Measurements from ENCODE around the gene NCR2.
"Not testable (repeated sequence)": the region's sequence is repeated elsewhere in the genome, so short reads cannot be mapped to it uniquely, and the experiment has no call there.

The NCR2 gene, protein sequence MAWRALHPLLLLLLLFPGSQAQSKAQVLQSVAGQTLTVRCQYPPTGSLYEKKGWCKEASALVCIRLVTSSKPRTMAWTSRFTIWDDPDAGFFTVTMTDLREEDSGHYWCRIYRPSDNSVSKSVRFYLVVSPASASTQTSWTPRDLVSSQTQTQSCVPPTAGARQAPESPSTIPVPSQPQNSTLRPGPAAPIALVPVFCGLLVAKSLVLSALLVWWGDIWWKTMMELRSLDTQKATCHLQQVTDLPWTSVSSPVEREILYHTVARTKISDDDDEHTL

DNA sequence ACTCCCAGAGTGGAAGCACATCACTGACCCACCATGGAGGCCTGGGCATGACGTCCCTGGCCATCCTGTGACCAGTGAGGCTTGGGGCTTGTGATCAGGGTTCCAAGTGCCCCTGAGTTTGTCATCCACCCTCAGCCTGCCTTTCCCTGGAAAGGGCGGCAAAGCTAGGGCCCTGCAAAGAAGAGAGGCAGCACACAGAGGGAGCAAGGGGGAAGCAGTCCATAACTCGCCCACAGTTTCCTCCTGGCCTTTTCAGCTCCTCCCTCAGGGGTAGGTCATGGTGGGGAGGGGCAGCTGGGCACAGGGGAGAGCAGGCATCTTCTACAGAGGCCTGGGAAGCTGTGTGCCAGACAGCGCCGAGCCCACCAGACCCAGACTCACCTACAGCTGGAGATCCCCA lies at the start of gene NCR2:
NCR2 (plus strand) TSS at position 313 of the 400 bp plus-strand sequence. CDS start 269 bp downstream, outside the sequence.
- DNase-seq, result no peak

DNA sequence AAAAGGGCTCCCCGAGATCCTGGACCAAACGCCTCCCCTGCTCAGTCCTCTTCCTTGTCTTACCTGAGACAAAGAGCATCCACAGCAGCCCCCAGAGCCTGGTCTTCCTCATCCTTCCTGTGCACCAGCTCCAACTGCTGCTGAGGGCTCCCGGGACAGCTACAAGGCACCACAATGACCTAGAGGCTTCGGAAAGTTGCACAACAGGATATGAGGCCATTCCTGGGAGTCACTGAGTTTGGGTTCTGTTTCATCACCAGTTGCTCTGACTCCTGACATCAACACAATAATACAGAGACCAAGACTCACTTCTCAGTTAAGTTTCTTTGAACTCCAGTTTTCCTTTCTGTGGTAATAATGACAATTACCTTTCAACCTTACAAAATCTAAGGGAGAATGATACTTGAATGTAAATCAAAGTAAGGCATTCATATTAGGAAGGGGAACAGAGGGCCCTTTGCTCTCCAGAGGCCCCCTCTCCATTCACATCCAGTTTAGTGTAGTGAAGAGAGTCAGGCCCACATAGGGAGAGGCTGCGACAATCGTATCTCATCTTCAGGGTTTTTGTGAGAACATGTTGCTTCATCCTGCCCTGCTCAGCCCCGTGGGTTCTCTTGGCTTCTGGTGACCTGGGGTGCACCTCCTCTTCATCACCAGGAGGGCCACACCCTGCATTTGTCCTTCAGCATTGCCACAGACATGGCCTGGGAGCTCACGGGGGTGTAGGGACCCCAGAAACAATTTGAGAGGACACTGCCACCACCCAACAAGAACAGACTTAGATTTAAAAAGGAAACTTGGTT lies 48.7 kb upstream of the NCR2 start, which contains the start of gene TREM1:
TREM1 (minus strand) TSS at position 139 of the 803 bp plus-strand sequence; CDS start at position 112, 27 bp downstream.
- no peak for DNase-seq

DNA sequence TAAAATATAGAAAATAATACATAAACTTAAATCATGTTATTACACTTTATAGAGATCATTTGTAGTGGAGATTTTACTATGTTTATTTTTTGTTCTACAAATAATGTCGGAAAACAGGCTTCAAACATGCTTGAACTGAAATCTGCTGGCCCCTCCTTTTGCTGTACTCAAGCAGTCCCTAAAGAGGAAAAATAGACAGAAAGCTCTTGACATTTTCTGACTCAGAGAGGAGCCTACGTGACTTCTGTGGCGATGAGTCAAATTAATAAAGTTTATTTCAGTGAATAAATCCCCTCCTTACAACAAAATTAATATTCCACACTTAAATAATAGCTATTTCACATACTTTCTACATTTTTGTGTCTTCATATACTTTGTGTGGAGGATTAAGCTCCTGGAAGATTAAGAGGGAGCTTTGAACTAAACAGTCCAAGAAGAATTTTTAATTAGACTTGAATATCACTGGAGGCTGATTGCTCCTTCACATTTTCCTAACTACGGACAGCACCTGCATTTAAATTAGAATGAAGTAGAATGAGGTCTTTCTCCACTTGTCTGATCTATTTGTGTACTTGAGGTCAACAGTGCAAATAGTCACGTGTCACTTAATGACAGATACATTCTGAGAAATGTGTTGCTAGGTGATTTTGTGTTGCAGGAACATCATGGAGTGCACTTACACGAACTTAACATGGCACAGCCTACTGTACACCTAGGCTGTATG lies 47.2 kb upstream of the NCR2 start:
- peak; percentile 65 for DNase-seq

DNA sequence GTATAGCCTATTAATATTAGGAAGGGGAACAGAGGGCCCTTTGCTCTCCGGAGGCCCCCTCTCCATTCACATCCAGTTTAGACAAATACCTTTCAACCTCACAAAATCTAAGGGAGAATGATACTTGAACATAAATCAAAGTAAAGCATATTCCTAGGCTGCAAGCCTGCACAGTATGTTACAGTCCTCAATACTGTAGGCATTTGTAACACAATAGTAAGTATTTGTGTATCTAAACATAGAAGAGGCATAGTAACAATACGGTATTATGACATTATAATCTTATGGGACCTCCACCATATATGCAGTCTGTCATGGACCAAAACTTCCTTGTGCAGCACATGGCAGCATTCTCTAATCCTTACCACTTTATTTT lies 46.7 kb upstream of the NCR2 start:
- DNase-seq, result no peak

DNA sequence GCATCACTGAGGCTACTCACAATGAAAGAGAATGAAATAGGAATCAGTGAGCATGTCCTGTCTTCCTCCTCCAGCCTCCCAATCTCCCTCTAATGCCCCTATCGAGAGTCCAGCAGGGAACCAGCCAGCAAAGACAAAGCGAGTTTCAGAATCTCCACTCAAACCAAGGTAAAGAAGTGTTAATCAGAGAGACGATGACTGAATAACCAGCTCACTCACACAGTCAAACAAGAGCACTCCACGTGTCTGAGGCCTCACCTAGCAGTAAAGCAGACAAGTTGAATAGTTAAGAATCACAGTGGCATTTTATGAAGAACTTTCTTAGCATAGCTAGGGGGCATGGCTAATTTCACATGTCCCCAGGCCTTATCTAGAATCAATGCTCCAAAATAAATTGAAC lies 45.6 kb upstream of the NCR2 start:
- DNase-seq, result no peak

GRCh38 chr6:41291717-41292116 lies 43.7 kb upstream of the NCR2 start:
- DNase-seq, result no peak

- DNase-seq, result no peak
Observed at GRCh38 chr6:41294214-41294872, 41.1 kb upstream of the NCR2 start.

GRCh38 chr6:41297248-41297647 lies 38.2 kb upstream of the NCR2 start:
- DNase-seq, result not testable (repeated sequence)

DNA sequence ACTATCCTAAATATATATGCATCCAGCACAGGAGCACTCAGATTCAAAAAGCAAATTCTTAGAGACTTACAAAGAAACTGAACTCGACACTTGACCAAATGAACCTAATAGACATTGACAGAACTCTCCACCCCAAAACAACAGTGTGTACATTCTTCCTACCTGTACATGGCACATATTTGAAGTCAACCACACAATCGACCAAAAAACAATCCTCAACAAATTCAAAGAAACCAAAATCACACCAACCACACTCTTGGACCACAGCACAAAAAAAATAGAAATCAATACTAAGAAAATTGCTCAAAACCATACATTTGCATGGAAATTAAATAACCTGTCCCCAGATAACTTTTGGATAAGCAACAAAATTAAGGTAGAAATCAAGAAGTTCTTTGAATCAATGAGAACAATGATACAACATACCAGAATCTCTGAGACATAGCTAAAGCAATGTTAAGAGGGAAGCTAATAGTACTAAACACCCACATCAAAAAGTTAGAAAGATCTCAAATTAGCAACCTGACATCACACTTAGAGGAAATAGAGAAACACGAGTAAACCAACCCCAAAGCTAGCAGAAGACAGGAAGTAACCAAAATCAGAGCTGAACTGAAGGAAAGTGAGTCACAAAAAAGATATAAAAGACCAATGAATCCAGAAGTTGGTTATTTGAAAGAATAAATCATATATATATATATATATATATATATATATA lies 36.5 kb upstream of the NCR2 start:
- no peak for DNase-seq

- DNase-seq, result no peak
Observed at GRCh38 chr6:41302638-41303037, 32.8 kb upstream of the NCR2 start.

- no peak for DNase-seq
Observed at GRCh38 chr6:41306187-41306854, 29.1 kb upstream of the NCR2 start.

GRCh38 chr6:41315203-41315602 lies 20.2 kb upstream of the NCR2 start:
- no peak for DNase-seq

GRCh38 chr6:41315943-41316620 lies 19.3 kb upstream of the NCR2 start:
- no peak for DNase-seq

- DNase-seq, result no peak
Observed at GRCh38 chr6:41318261-41318653, 17.2 kb upstream of the NCR2 start.

DNA sequence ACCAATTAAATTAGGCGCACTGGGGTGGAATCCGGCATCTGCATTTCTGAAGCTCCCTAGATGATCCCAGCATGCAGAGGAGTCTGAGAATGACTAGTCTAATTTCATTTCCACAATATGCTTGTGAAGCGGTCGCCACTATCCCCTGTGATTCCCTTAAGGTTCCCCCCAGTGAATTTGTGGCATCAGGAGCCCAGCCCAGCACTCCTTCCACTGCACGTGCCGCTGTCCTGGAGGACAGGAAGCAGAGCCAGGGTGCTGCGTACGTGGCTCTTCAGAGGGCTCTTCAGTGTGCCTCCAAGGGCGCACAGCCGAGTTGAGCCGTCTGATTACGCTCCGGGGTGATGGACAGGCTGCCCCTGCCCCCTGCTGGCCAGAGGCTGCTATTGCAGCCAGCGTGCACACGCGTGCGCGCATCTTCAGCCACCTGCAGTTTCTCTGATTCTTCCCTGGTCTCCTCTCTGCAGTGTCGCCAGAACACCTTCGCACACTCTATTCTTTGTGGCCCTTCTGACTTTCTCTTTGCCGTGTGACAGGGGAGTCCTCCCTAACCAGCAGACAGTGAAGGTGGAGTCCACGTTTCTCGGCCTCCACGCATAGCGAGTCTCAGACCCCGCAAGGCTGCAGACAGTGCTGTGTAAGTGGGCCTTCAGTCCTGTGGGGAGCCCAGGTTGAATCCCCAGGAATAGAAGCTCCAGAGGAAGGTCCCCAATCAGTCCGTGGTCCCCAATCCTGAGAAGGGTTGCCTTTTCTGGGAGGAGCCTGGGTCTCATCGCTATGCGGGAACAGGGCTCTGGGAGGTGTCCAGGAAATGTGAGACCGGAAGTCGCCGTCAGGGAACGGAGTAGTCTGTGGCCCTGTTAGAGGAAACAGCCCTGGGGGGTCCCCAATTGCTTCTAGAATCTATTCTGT lies 16.5 kb upstream of the NCR2 start:
- peak; percentile 53 for DNase-seq

- no peak for DNase-seq
Observed at GRCh38 chr6:41321183-41321582, 14.2 kb upstream of the NCR2 start.

DNA sequence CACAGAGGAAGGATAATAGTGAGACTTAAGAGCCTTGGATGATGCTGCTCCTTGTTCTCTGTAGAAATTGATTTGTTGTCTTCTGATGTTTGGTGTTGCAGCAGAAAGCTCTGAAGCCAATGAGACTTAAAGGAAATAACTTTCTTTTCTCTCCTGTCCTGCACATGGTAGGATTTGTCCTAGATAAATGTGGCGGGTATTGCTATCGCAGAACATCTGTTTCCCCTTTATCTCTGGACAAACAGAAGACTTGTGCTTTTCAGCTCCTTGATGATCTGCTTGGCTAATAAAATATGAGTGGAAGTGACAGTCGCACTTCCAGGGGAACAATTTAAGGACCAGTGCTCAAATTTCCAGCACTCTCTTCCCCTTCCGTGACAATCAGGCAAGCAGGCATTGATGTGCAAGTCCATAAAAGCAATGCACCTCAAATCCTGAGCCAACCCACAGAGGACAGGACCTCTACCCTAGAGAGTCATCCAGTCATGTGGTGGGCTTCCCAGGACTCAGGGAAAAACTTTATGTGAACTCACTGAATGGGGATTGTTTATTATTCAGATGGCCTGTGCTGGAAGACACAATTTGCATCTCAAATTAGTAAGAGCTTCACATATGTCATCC lies 9.9 kb upstream of the NCR2 start:
- DNase-seq, result no peak

DNA sequence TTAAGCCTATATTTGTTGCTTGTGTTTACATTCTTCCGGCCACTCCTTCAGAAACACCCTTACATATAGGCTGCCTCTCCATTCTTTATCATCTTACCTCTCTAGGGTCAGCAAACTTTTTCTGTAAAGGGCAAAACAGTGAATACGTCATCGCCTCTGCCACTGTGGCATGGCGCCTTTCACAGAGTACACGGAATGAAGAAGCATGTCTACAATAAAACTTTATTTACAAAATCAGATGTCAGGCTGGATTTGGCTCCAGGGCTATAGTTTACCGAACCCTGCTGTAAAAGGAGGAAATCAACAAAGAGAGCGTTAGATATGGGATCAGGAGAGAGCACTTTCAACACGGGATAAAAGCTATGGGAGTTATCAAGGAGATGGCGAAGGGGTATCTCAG lies 9.3 kb upstream of the NCR2 start:
- DNase-seq, result no peak

DNA sequence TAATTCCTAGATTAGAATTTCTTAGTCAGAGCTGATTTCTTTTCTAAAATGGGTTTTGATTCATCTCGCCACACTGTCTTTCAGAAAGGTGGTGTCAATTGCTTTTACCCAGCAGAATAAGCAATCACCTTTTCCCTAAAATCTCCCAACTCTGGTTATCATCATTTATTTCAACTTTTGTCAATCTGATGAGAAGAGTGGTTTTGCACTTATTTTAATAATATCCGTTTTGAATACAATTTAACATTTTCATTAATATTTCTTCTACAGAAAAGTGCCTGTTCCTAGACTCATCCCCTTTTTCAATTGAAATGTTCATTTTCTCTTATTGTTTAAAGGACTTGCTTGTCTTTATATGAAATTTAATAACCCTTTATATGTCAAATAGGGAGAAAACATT lies 8.2 kb upstream of the NCR2 start:
- no peak for DNase-seq

All from NCI-H2081 treated with DMSO at 0.1 percent for 48 hours (cell line).